Psoas muscle (tissue), 8 donors: ENCODE results near the gene CNN2. TPM values are rescaled to one million over a fixed set of nuclear protein-coding genes. Genes with fewer than 3 reads are reported as not detected.

Experiments
- ATAC-seq, 4 donors: fragments of 200-7000 bp; cut with Tn5 transposase; one replicate each; pipeline ENCODE4 v1.9.1; 2020; ENCODE audit warnings: moderate library complexity in 3 of 4, mild to moderate bottlenecking in 2 of 4
- DNase-seq, 2 donors: peaks; one replicate each; pipeline ENCODE4 v3.0.0-alpha.2; 2020
- H3K27ac ChIP-seq: fragments of 200-600 bp; one replicate; pipeline ENCODE4 v1.8.0; 2022
- H3K27me3 ChIP-seq, 3 donors: fragments of 200-600 bp in 1 of 3; one replicate each; pipeline versions ENCODE4 v1.6.1 to v1.8.0; 2013 to 2022; ENCODE audit warnings: low read length in 2 of 3, mild to moderate bottlenecking in 2 of 3, moderate library complexity in 1 of 3; ENCODE audit not compliant: insufficient read depth in 3 of 3
- H3K36me3 ChIP-seq, 2 donors: fragments of 200-600 bp in 1 of 2; one replicate each; pipeline versions ENCODE4 v1.6.1 to v1.8.0; 2013 to 2022; ENCODE audit warnings: low read depth in 1 of 2, mild to moderate bottlenecking in 1 of 2, moderate library complexity in 1 of 2; ENCODE audit not compliant: insufficient read depth in 1 of 2
- H3K4me1 ChIP-seq: fragments of 200-600 bp; one replicate; pipeline ENCODE4 v1.8.0; 2022
- H3K4me3 ChIP-seq: fragments of 200-600 bp; one replicate; pipeline ENCODE4 v1.8.0; 2022; ENCODE audit warnings: mild to moderate bottlenecking
- H3K9me3 ChIP-seq: fragments of 200-600 bp; one replicate; pipeline ENCODE4 v1.8.0; 2022
- CTCF ChIP-seq: fragments of 200-600 bp; IDR thresholded peaks from one replicate; pipeline ENCODE4 v1.8.0; 2022; ENCODE audit warnings: antibody characterized with exemption
- WGBS, 3 donors: extraction: QIAGEN DNeasy Blood & Tissue Kit; methylation state at CpG; one replicate each; pipeline versions ENCODE4 v1.1.6 to v1.1.7; 2013; 5-methylcytosine and 5-hydroxymethylcytosine counted together
- intact Hi-C, 2 donors: fragments of 100-400 bp; cut with DNase I; formaldehyde crosslinking; loops; one replicate each; pipeline versions ENCODE4 v1.11.0 to v1.14.2; 2022
- polyA plus RNA-seq, 3 donors: library from polyadenylated mRNA; stranded (reverse); fragments of 200-250 nt; gene quantifications; one replicate each; pipeline ENCODE4 v1.2.3, GENCODE V29; 2013
- total RNA-seq, 4 donors: library from RNA; stranded (reverse); fragmentation: NEBNext Ultra II Directional in 2 of 4; extraction: Animal tissue kit (Norgen Biotek cat#: 25700) in 2 of 4; gene quantifications; one replicate each; pipeline versions ENCODE4 v1.2.1 to v1.2.4, GENCODE V29; 2021 to 2023
- donor health status: healthy with polysubstance abuse.
- donor health status: DM: no; HTN: no; CAD: no; lungs with moderate emphysema.
- donor health status: Bipolar disorder and iron deficiency.
- donor health status: healthy.
- donor health status: DM: yes; HTN: yes; CAD: no.
- donor health status: DM: no; HTN: no; CAD: no.
- donor health status: DM: no; HTN: no; CAD: no.
- donor health status: DM: yes; HTN: yes; CAD: no.

CNN2 gene
- total and polyA plus RNA-seq, 7 donors, result 1.7 to 9.5 (median 6.3) TPM

- intact Hi-C loops, result no loop called here
- peak; percentile 13 to 48 for DNase-seq
- Histone ChIP-seq H3K27ac (no peak overlapping the region), H3K9me3 (no peaks in the 10 kb centered on the region), H3K36me3 (peaks cover 0 to 35% of the 10 kb centered on the region in 2 donors), H3K4me1 (peaks cover 6% of the 10 kb centered on the region), H3K27me3 (no peaks in the 10 kb centered on the region), H3K4me3 (no peak overlapping the region)
- TF ChIP-seq CTCF, result no peak
- ATAC-seq, result no peak
- WGBS, 3 donors, result 88 to 90% (median 90%) methylated on average over 69 to 77 of the region's 77 CpGs
Measured at GRCh38 chr19:1046836-1047695, 20.7 kb downstream of the CNN2 start.

GRCh38 chr19:1047696-1048147 is 21.3 kb downstream of the CNN2 start:
- peaks cover 0 to 31% of the 10 kb centered on the region in 2 donors for H3K36me3 ChIP-seq
- peak in 1 of 2 donors; percentile 15 for DNase-seq
- H3K4me3 ChIP-seq, result no peak overlapping the region
- H3K9me3 ChIP-seq, result no peaks in the 10 kb centered on the region
- ATAC-seq, result no peak
- no peaks in the 10 kb centered on the region for H3K4me1 ChIP-seq
- 88 to 93% (median 90%) methylated on average over 19 to 20 of the region's 20 CpGs for WGBS, 3 donors
- no peak for TF ChIP-seq CTCF
- no peak overlapping the region for H3K27ac ChIP-seq
- H3K27me3 ChIP-seq, result no peaks in the 10 kb centered on the region
- intact Hi-C loops, result no loop called here

GRCh38 chr19:1049106-1049505 is 22.7 kb downstream of the CNN2 start:
- no peak for ATAC-seq

GRCh38 chr19:1049800-1050199 is 23.4 kb downstream of the CNN2 start:
- intact Hi-C loops, result no loop called here
- WGBS, 3 donors, result 62 to 75% (median 67%) methylated on average over 10 to 11 of the region's 11 CpGs
- no peak for DNase-seq

More at GRCh38 chr19:1049106-1049505, 22.7 kb downstream of the CNN2 start:
- H3K4me3 ChIP-seq, result no peak overlapping the region
- no peaks in the 10 kb centered on the region for H3K9me3 ChIP-seq
- DNase-seq, result no peak
- intact Hi-C loops, result no loop called here
- no peak for TF ChIP-seq CTCF
- 90 to 92% (median 92%) methylated on average over 15 to 17 of the region's 17 CpGs for WGBS, 3 donors
- H3K4me1 ChIP-seq, result no peaks in the 10 kb centered on the region
- no peaks in the 10 kb centered on the region for H3K27me3 ChIP-seq
- H3K27ac ChIP-seq, result no peak overlapping the region
- peaks cover 0 to 34% of the 10 kb centered on the region in 2 donors for H3K36me3 ChIP-seq

More at GRCh38 chr19:1049800-1050199, 23.4 kb downstream of the CNN2 start:
- Histone ChIP-seq H3K27me3 (no peaks in the 10 kb centered on the region), H3K4me1 (no peaks in the 10 kb centered on the region), H3K36me3 (peaks cover 0 to 36% of the 10 kb centered on the region in 2 donors), H3K9me3 (no peaks in the 10 kb centered on the region), H3K27ac (no peak overlapping the region), H3K4me3 (no peak overlapping the region)
- no peak for ATAC-seq
- no peak for TF ChIP-seq CTCF
